Transverse colon (tissue), 3 donors: ENCODE results near the gene SPARC.

Experiments used
- POLR2A ChIP-seq: fragments of 450-650 bp; IDR thresholded peaks from one replicate; pipeline ENCODE4 v1.6.1; 2016; ENCODE audit warnings: antibody characterized with exemption, mild to moderate bottlenecking, moderate library complexity
- TF ChIP-seq, protein P1 (sequence below), 5 experiments: fragments of 200-600 bp in 3 of 5; fragments of 450-650 bp in 2 of 5; sonication (generic) in 3 of 5; IDR thresholded peaks; 1 replicate in 2 of 5; 2 replicates in 3 of 5; pipeline ENCODE4 v1.5.1; 2016 to 2017; ENCODE audit warnings: antibody characterized with exemption in 5 of 5, inconsistent platforms in 3 of 5, mild to moderate bottlenecking in 2 of 5, moderate library complexity in 1 of 5

DNA sequence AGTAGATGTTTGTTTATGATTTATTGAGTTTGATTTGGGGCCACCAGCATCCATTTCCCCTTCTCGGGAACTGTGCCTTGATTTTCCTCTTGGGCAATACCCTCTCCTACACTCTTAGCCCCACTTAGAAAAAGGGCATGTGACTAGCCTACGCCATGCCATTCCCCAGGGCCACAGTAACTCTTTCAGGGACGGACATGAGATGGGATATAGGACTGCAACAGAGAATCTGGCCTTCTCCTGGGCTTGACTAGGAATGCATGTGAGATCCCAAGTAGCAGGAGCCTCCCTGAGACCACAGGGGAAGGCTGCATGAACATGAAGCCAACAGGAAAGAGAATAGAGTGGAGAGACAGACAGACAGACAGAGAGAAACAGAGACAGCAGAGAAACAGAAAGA lies 30.7 kb upstream of the SPARC start:
- TF ChIP-seq, protein P1, sequence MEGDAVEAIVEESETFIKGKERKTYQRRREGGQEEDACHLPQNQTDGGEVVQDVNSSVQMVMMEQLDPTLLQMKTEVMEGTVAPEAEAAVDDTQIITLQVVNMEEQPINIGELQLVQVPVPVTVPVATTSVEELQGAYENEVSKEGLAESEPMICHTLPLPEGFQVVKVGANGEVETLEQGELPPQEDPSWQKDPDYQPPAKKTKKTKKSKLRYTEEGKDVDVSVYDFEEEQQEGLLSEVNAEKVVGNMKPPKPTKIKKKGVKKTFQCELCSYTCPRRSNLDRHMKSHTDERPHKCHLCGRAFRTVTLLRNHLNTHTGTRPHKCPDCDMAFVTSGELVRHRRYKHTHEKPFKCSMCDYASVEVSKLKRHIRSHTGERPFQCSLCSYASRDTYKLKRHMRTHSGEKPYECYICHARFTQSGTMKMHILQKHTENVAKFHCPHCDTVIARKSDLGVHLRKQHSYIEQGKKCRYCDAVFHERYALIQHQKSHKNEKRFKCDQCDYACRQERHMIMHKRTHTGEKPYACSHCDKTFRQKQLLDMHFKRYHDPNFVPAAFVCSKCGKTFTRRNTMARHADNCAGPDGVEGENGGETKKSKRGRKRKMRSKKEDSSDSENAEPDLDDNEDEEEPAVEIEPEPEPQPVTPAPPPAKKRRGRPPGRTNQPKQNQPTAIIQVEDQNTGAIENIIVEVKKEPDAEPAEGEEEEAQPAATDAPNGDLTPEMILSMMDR (IDR thresholded peaks at IDR 0.05): no peak
- TF ChIP-seq POLR2A: no peak
